Fibroblast of mammary gland (primary cell): Measurements from ENCODE around the gene AUTS2.

Source experiments
- DNase-seq: peaks from one replicate; pipeline ENCODE4 v3.0.0-alpha.2; 2010; ENCODE audit warnings: low read depth
- H3K4me3 ChIP-seq: 2 replicates; pipeline ENCODE4 v1.5.1; 2011; ENCODE audit warnings: low read depth, mild to moderate bottlenecking, low read length, moderate library complexity; ENCODE audit not compliant: control insufficient read depth
- CTCF ChIP-seq: conservative IDR thresholded peaks from 2 replicates; pipeline ENCODE4 v1.5.1; 2011; ENCODE audit warnings: low read depth, low read length, inconsistent platforms; ENCODE audit not compliant: control insufficient read depth, insufficient read depth

AUTS2 gene

GRCh38 chr7:70044064-70044463 lies 445.8 kb downstream of the AUTS2 start:
- H3K4me3 ChIP-seq: no peak overlapping the region
- TF ChIP-seq CTCF: no peak
- DNase-seq: no peak

GRCh38 chr7:70044525-70044924 lies 446.2 kb downstream of the AUTS2 start:
- no peak overlapping the region for H3K4me3 ChIP-seq

GRCh38 chr7:70044981-70045380 lies 446.7 kb downstream of the AUTS2 start:
- H3K4me3 ChIP-seq: no peak overlapping the region
- no peak for DNase-seq
- no peak for TF ChIP-seq CTCF

More at GRCh38 chr7:70044525-70044924, 446.2 kb downstream of the AUTS2 start:
- TF ChIP-seq CTCF: no peak
- no peak for DNase-seq

- DNase-seq: no peak
- no peak overlapping the region for H3K4me3 ChIP-seq
- TF ChIP-seq CTCF: no peak
Observed at GRCh38 chr7:70047384-70047783, 449.1 kb downstream of the AUTS2 start.

GRCh38 chr7:70047891-70048448 lies 449.7 kb downstream of the AUTS2 start:
- no peak for DNase-seq
- no peak overlapping the region for H3K4me3 ChIP-seq
- TF ChIP-seq CTCF: no peak

GRCh38 chr7:70051726-70052125 lies 453.5 kb downstream of the AUTS2 start:
- no peak for TF ChIP-seq CTCF
- DNase-seq: no peak
- no peak overlapping the region for H3K4me3 ChIP-seq

GRCh38 chr7:70052691-70053090 lies 454.4 kb downstream of the AUTS2 start:
- peak; percentile 33 for DNase-seq
- H3K4me3 ChIP-seq: no peak overlapping the region
- no peak for TF ChIP-seq CTCF
